Measurements from ENCODE around the gene MET.
"Not testable (repeated sequence)": the region's sequence is repeated elsewhere in the genome, so short reads cannot be mapped to it uniquely, and the experiment has no call there.

MET gene

GRCh38 chr7:116752305-116753074 lies 80.5 kb downstream of the MET start:
- H3K36me3 Mint-ChIP-seq (ENCODE audit: low read depth), result no peaks in the 10 kb centered on the region
- no peaks in the 10 kb centered on the region for H3K4me1 Mint-ChIP-seq (ENCODE audit: low read depth)
- H3K4me3 Mint-ChIP-seq, result no peak overlapping the region
- no peak for DNase-seq (ENCODE audit: low spot score)
- H3K27me3 Mint-ChIP-seq (ENCODE audit: low read depth), result peaks cover 3% of the 10 kb centered on the region
- no peak overlapping the region for H3K27ac Mint-ChIP-seq
- H3K9me3 Mint-ChIP-seq, result no peaks in the 10 kb centered on the region

GRCh38 chr7:116753130-116753529 lies 81.1 kb downstream of the MET start:
- H3K4me1 Mint-ChIP-seq (ENCODE audit: low read depth), result no peaks in the 10 kb centered on the region
- H3K27me3 Mint-ChIP-seq (ENCODE audit: low read depth), result peaks cover 3% of the 10 kb centered on the region
- no peak for DNase-seq (ENCODE audit: low spot score)
- H3K9me3 Mint-ChIP-seq, result no peaks in the 10 kb centered on the region
- no peak overlapping the region for H3K4me3 Mint-ChIP-seq
- no peaks in the 10 kb centered on the region for H3K36me3 Mint-ChIP-seq (ENCODE audit: low read depth)
- H3K27ac Mint-ChIP-seq, result no peak overlapping the region

DNA sequence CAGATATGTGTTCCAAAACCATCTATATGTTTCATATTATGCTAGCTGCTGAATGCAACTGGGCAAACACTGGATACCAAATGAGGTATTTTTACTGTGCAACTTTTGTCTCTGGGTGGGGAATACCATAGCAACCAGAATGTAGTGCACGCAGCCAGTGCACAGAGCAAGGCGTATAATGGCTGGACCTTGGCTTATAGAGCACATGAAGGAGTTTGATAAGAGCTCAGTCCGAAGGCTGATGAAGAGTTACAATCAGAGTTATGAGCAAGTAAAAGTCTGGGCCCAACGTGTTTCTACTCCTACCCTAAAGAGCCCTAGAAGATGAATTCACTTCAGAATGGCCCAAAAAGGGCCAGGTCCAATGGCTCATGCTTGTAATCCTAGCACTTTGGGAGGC lies 82.2 kb downstream of the MET start:
- no peaks in the 10 kb centered on the region for H3K4me1 Mint-ChIP-seq (ENCODE audit: low read depth)
- H3K9me3 Mint-ChIP-seq, result no peaks in the 10 kb centered on the region
- peaks cover 6% of the 10 kb centered on the region for H3K27me3 Mint-ChIP-seq (ENCODE audit: low read depth)
- no peak for DNase-seq (ENCODE audit: low spot score)
- H3K27ac Mint-ChIP-seq, result no peak overlapping the region
- no peak overlapping the region for H3K4me3 Mint-ChIP-seq
- H3K36me3 Mint-ChIP-seq (ENCODE audit: low read depth), result no peaks in the 10 kb centered on the region

- H3K27ac Mint-ChIP-seq, result no peak overlapping the region
- H3K9me3 Mint-ChIP-seq, result no peaks in the 10 kb centered on the region
- H3K36me3 Mint-ChIP-seq (ENCODE audit: low read depth), result no peaks in the 10 kb centered on the region
- H3K4me1 Mint-ChIP-seq (ENCODE audit: low read depth), result no peaks in the 10 kb centered on the region
- DNase-seq (ENCODE audit: low spot score), result no peak
- H3K4me3 Mint-ChIP-seq, result no peak overlapping the region
- peaks cover 6% of the 10 kb centered on the region for H3K27me3 Mint-ChIP-seq (ENCODE audit: low read depth)
Observed at GRCh38 chr7:116757283-116757682, 85.3 kb downstream of the MET start.

DNA sequence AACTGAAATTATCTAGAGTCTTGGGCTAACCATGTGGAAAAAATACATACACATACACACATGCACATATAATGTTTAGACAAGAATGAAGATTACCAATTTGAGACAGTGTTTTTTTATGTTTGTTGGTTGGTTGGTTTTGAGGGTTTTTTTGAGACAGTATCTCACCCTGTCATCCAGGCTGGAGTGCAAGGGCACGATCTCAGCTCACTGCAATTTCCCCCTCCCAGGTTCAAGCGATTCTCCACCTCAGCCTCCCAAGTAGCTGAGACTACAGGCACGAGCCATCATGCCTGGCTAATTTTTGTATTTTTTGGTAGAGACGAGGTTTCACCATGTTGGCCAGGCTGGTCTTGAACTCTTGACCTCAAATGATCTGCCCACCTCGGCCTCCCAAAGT lies 87.6 kb downstream of the MET start:
- not testable (repeated sequence) for H3K27me3 Mint-ChIP-seq (ENCODE audit: low read depth); H3K4me1 Mint-ChIP-seq (ENCODE audit: low read depth); DNase-seq (ENCODE audit: low spot score); H3K9me3 Mint-ChIP-seq; H3K36me3 Mint-ChIP-seq (ENCODE audit: low read depth); H3K27ac Mint-ChIP-seq; H3K4me3 Mint-ChIP-seq

GRCh38 chr7:116762971-116763370 lies 91.0 kb downstream of the MET start:
- no peak for DNase-seq (ENCODE audit: low spot score)
- no peaks in the 10 kb centered on the region for H3K4me1 Mint-ChIP-seq (ENCODE audit: low read depth)
- peaks cover 10% of the 10 kb centered on the region for H3K27me3 Mint-ChIP-seq (ENCODE audit: low read depth)
- H3K4me3 Mint-ChIP-seq, result no peak overlapping the region
- H3K27ac Mint-ChIP-seq, result no peak overlapping the region
- H3K9me3 Mint-ChIP-seq, result no peaks in the 10 kb centered on the region
- no peaks in the 10 kb centered on the region for H3K36me3 Mint-ChIP-seq (ENCODE audit: low read depth)

DNA sequence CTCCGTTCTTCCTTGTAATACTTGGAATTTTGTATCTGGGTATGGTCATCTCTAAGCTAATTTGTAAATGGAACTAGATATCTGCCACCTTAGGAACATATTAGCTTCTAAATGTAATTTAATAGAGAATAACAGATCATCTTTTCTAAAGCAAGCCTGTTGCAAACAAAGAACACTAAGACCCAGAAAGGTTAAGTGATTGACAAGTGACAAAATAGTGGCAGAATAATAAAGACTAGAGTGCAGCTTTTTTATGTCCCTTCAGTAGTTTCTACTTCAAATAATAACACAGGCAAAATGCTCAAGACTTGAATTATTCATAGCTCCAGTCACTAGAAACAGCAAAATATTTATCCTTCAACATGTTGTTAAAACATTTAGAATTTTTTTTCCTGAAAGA lies 91.7 kb downstream of the MET start:
- no peaks in the 10 kb centered on the region for H3K4me1 Mint-ChIP-seq (ENCODE audit: low read depth)
- no peak overlapping the region for H3K4me3 Mint-ChIP-seq
- no peak for DNase-seq (ENCODE audit: low spot score)
- peaks cover 9% of the 10 kb centered on the region for H3K27me3 Mint-ChIP-seq (ENCODE audit: low read depth)
- H3K27ac Mint-ChIP-seq, result no peak overlapping the region
- H3K36me3 Mint-ChIP-seq (ENCODE audit: low read depth), result no peaks in the 10 kb centered on the region
- no peaks in the 10 kb centered on the region for H3K9me3 Mint-ChIP-seq

DNA sequence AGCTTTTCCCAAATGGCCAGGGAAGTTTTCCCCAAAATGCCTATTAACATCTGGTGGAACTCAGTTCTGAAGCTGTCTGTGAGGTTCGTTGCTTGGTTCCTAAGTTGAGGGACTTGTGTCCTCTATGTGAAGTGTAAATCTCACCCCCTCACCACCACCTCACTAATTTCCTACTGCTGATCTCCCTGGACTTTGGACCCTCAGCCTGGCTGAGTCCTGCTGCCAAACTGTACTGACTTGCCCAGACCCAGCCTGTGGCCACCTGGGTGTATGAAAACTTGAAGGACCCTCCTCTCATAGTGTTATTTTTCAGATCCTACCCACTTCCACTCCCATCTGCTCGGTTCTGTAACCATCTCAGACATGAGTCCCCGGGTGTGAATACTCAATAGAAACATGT lies 94.9 kb downstream of the MET start:
- Mint-ChIP-seq H3K36me3 (ENCODE audit: low read depth) (no peaks in the 10 kb centered on the region), H3K27me3 (ENCODE audit: low read depth) (peaks cover 14% of the 10 kb centered on the region), H3K4me1 (ENCODE audit: low read depth) (no peaks in the 10 kb centered on the region), H3K4me3 (no peak overlapping the region), H3K9me3 (no peaks in the 10 kb centered on the region), H3K27ac (no peak overlapping the region)
- no peak for DNase-seq (ENCODE audit: low spot score)

- Mint-ChIP-seq H3K27me3 (ENCODE audit: low read depth) (peaks cover 22% of the 10 kb centered on the region), H3K4me1 (ENCODE audit: low read depth) (no peaks in the 10 kb centered on the region), H3K9me3 (no peaks in the 10 kb centered on the region), H3K27ac (no peak overlapping the region), H3K4me3 (no peak overlapping the region), H3K36me3 (ENCODE audit: low read depth) (no peaks in the 10 kb centered on the region)
- no peak for DNase-seq (ENCODE audit: low spot score)
Observed at GRCh38 chr7:116769546-116769945, 97.5 kb downstream of the MET start.

DNA sequence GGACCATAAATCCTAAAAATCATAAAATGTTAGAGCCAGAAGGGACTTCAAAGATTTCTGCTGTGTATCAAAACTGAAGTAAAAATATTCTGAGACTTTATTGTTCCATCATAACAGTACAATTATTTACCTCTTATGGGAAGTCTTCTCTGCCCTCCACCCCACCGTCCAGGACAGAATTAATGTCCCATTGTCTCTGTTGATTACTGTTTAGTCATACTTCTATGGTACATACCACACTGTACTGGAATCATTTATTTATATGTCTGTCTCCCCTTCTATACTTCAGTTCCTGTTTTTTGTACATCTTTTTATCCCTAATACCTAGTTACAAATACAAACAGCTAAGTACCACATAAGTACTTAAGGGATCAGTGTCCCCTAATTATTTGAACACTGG lies 98.9 kb downstream of the MET start:
- Mint-ChIP-seq H3K36me3 (ENCODE audit: low read depth) (no peaks in the 10 kb centered on the region), H3K4me1 (ENCODE audit: low read depth) (no peaks in the 10 kb centered on the region), H3K27me3 (ENCODE audit: low read depth) (peaks cover 20% of the 10 kb centered on the region), H3K27ac (no peak overlapping the region), H3K9me3 (no peaks in the 10 kb centered on the region), H3K4me3 (no peak overlapping the region)
- no peak for DNase-seq (ENCODE audit: low spot score)

- no peak for DNase-seq (ENCODE audit: low spot score)
- no peaks in the 10 kb centered on the region for H3K9me3 Mint-ChIP-seq
- H3K27ac Mint-ChIP-seq, result no peak overlapping the region
- peaks cover 19% of the 10 kb centered on the region for H3K27me3 Mint-ChIP-seq (ENCODE audit: low read depth)
- no peak overlapping the region for H3K4me3 Mint-ChIP-seq
- H3K36me3 Mint-ChIP-seq (ENCODE audit: low read depth), result no peaks in the 10 kb centered on the region
- H3K4me1 Mint-ChIP-seq (ENCODE audit: low read depth), result no peaks in the 10 kb centered on the region
Observed at GRCh38 chr7:116771640-116772039, 99.6 kb downstream of the MET start.

DNA sequence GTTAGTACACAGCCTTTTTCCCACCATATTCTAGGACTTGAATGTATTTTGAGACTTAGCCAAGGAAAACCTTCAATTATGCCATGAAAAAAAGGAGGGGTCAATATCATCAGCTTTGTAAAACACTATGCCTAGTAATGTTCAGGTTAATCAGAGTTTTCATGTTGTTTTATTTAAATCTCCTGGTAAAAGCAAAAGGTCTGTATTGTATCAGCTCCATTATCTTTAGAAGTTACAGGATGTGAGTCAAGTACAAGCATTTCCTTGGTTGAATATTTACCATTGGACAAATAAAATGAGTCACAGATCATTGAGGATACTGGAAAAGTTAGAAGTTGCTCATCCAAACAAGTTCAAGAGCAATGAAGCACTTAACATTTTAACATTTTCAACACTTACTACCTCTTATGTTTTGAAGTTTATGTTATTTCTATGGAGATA lies 100.4 kb downstream of the MET start:
- no peaks in the 10 kb centered on the region for H3K4me1 Mint-ChIP-seq (ENCODE audit: low read depth)
- H3K36me3 Mint-ChIP-seq (ENCODE audit: low read depth), result no peaks in the 10 kb centered on the region
- no peak overlapping the region for H3K27ac Mint-ChIP-seq
- no peaks in the 10 kb centered on the region for H3K9me3 Mint-ChIP-seq
- peaks cover 19% of the 10 kb centered on the region for H3K27me3 Mint-ChIP-seq (ENCODE audit: low read depth)
- no peak overlapping the region for H3K4me3 Mint-ChIP-seq
- no peak for DNase-seq (ENCODE audit: low spot score)

DNA sequence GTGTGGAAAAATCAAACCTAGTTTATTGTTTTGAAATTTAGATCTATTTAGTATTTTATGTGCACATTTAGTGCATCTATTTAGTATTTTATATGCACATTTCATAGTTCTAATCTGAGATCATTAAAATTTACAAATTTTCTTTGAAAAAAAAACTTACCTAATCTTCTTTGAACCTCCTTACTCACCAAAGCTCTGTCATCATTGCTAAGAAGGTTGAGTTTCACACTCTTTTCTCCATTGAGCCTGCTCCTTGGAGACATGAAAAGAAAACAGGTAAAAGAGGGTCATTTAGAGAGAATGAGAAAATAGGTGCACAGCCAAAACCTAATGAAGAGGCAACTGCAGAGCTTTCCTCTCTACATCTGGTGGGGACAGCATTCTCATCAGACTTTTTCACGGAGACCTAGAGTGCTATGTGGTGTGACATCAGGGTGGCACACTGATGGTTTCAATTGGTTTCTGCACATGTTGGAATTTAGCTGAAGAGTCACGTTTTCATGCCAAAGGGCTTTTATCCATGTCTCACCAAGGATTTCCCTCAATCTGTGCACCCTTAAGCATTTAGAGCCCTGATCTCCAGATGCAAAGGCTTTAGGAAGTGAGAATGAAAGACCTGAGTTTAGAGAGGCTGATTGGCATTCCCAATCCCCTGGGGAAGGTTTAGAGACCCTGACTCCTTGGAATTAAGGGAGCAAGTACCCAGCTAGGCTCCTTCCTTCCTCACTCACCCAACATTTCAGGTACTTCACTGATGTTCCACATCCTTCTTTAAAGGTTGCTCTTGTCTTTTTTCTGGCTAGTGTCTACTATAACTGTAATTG lies 101.1 kb downstream of the MET start:
- Mint-ChIP-seq H3K27me3 (ENCODE audit: low read depth) (peaks cover 19% of the 10 kb centered on the region), H3K27ac (no peak overlapping the region), H3K4me3 (no peak overlapping the region), H3K4me1 (ENCODE audit: low read depth) (no peaks in the 10 kb centered on the region), H3K9me3 (no peaks in the 10 kb centered on the region), H3K36me3 (ENCODE audit: low read depth) (no peaks in the 10 kb centered on the region)
- no peak for DNase-seq (ENCODE audit: low spot score)

DNA sequence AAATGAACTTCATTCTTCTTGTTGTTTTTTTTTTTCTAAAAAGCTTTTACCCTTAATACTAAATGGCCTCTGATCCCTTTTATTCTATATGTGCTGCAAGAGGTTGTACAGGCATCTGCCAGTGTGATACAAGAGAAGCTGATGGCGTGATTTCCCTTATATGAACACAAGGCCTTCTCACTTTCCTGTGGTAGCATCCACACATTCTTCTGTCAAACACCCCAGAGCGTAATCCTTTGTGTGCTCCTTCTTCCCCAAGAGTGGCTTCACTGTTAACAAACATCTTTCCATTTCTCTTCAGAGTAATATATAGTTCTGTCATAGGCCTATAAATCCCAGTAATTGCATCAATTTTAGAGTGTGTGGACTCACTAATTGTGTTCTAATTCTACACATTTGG lies 104.0 kb downstream of the MET start:
- Mint-ChIP-seq H3K9me3 (no peaks in the 10 kb centered on the region), H3K36me3 (ENCODE audit: low read depth) (no peaks in the 10 kb centered on the region), H3K4me1 (ENCODE audit: low read depth) (no peaks in the 10 kb centered on the region), H3K27ac (no peak overlapping the region), H3K27me3 (ENCODE audit: low read depth) (peaks cover 14% of the 10 kb centered on the region), H3K4me3 (no peak overlapping the region)
- no peak for DNase-seq (ENCODE audit: low spot score)

Measured in T-helper 2 cell treated with Interferon-gamma antibody and Interleukin-4, amounts not matched to agents 5 μg/mL and 100 μg/mL, for 36 hours (primary cell).